Activated CD4-positive, alpha-beta memory T cell treated with anti-CD3 and anti-CD28 coated beads, Interleukin-2, amount 10 ng/mL, durations not matched to agents 7 days and 5 days (primary cell): Measurements from ENCODE around the gene FMO2. TPM values are rescaled to one million over a fixed set of nuclear protein-coding genes. Genes with fewer than 3 reads are reported as not detected.

Experiments used
- CTCF ChIA-PET: fragments of 350-600 bp; sonication (Branson Sonifier 250); formaldehyde crosslinking; loops from one replicate; lab custom pipeline; 2021; ENCODE audit warnings: antibody characterized with exemption, inconsistent platforms; lab: Charles Lee
- POLR2A ChIA-PET: fragments of 350-600 bp; sonication (Branson Sonifier 250); formaldehyde crosslinking; loops from one replicate; lab custom pipeline; 2021; ENCODE audit warnings: antibody characterized with exemption; lab: Charles Lee
- DNase-seq: peaks from one replicate; pipeline ENCODE4 v3.0.0-alpha.2; 2020
- H3K27ac Mint-ChIP-seq: one replicate; pipeline ENCODE4 v1.8.0; 2021; ENCODE audit warnings: mild to moderate bottlenecking, mixed read lengths
- H3K27me3 Mint-ChIP-seq: one replicate; pipeline ENCODE4 v1.8.0; 2021; ENCODE audit warnings: mixed read lengths
- H3K36me3 Mint-ChIP-seq: one replicate; pipeline ENCODE4 v1.8.0; 2021; ENCODE audit warnings: low read depth, mixed read lengths
- H3K4me1 Mint-ChIP-seq: one replicate; pipeline ENCODE4 v1.8.0; 2021; ENCODE audit warnings: mixed read lengths
- H3K4me3 Mint-ChIP-seq: one replicate; pipeline ENCODE4 v1.8.0; 2021; ENCODE audit warnings: mild to moderate bottlenecking, mixed read lengths
- H3K9me3 Mint-ChIP-seq: one replicate; pipeline ENCODE4 v1.8.0; 2021; ENCODE audit warnings: mixed read lengths
- total RNA-seq, 2 experiments: library from RNA; stranded (reverse); gene quantifications; one replicate each; pipeline ENCODE4 v1.2.3, GENCODE V29; 2021

Gene FMO2
- not detected for total RNA-seq

- Mint-ChIP-seq H3K9me3 (no peaks in the 10 kb centered on the region), H3K36me3 (no peaks in the 10 kb centered on the region), H3K27ac (no peak within 1 kb of the TSS), H3K4me1 (no peaks in the 10 kb centered on the region), H3K4me3 (no peak within 1 kb of the TSS), H3K27me3 (peaks cover 5% of the 10 kb centered on the region)
- CTCF ChIA-PET, result no interaction called here
- POLR2A ChIA-PET, result no interaction called here
- DNase-seq, result no peak
Observed at GRCh38 chr1:171185091-171185490, at the start of gene FMO2. Gene FMO2 (plus strand): TSS chr1:171185300. CDS start chr1:171185714, 414 bp downstream.

DNA sequence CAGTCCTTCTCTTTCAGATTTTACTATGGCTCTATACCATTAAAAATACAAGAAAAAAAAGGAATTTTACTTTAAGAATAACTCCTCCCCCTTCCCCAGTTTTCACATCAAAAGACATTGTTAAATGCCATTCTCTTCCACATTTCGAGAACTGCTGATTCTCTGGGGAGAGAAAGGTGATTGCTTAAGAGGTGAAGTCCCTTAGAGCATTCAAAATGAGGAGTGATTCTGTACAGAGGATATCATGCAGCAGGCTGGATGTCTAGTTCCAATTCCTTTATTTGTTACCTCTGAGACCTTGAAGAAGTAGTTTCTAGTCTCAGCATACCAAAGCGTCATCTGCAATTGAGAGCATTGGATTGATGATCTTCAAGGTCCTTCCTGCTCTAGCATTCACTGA is 47.5 kb upstream of the FMO2 start:
- CTCF ChIA-PET, result no interaction called here
- no peaks in the 10 kb centered on the region for H3K4me1 Mint-ChIP-seq

DNA sequence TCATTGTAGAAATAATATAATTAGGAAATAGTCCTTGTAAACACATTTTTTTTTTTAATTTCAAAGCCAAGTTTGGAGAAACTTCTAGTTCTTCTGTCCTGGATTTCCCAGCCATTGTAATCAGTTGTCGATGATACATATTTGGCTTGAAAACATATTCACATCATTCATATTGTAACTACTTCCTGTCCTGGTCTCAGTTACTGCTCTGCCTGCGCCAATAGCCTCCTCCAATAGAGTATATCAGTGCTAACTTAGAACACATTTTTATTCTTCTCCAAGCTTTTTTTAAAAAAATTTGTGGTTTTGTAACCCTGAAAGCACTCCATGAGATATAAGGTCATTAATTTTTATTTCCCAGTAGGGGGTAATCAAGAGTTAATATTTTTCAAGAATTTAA is 46.1 kb upstream of the FMO2 start:
- Mint-ChIP-seq H3K9me3 (no peaks in the 10 kb centered on the region), H3K4me1 (no peaks in the 10 kb centered on the region), H3K27ac (no peak overlapping the region), H3K27me3 (peaks cover 12% of the 10 kb centered on the region), H3K36me3 (no peaks in the 10 kb centered on the region), H3K4me3 (no peak overlapping the region)
- no peak for DNase-seq
- CTCF ChIA-PET, result no interaction called here
- POLR2A ChIA-PET, result no interaction called here

More for the DNA sequence above, 47.5 kb upstream of the FMO2 start:
- H3K27me3 Mint-ChIP-seq, result peaks cover 10% of the 10 kb centered on the region
- H3K36me3 Mint-ChIP-seq, result no peaks in the 10 kb centered on the region
- no peak overlapping the region for H3K27ac Mint-ChIP-seq
- no peaks in the 10 kb centered on the region for H3K9me3 Mint-ChIP-seq
- no peak for DNase-seq
- no peak overlapping the region for H3K4me3 Mint-ChIP-seq
- POLR2A ChIA-PET, result no interaction called here

- no peak overlapping the region for H3K4me3 Mint-ChIP-seq
- DNase-seq, result no peak
- POLR2A ChIA-PET, result no interaction called here
- CTCF ChIA-PET, result no interaction called here
- no peak overlapping the region for H3K27ac Mint-ChIP-seq
- H3K36me3 Mint-ChIP-seq, result no peaks in the 10 kb centered on the region
- no peaks in the 10 kb centered on the region for H3K4me1 Mint-ChIP-seq
- H3K9me3 Mint-ChIP-seq, result no peaks in the 10 kb centered on the region
- H3K27me3 Mint-ChIP-seq, result peaks cover 12% of the 10 kb centered on the region
Observed at GRCh38 chr1:171139890-171140289, 45.2 kb upstream of the FMO2 start.

- CTCF ChIA-PET, result no interaction called here
- no peaks in the 10 kb centered on the region for H3K9me3 Mint-ChIP-seq
- peaks cover 12% of the 10 kb centered on the region for H3K27me3 Mint-ChIP-seq
- no peak for DNase-seq
- POLR2A ChIA-PET, result no interaction called here
- H3K36me3 Mint-ChIP-seq, result no peaks in the 10 kb centered on the region
- H3K27ac Mint-ChIP-seq, result no peak overlapping the region
- H3K4me1 Mint-ChIP-seq, result no peaks in the 10 kb centered on the region
- no peak overlapping the region for H3K4me3 Mint-ChIP-seq
Observed at GRCh38 chr1:171140401-171140800, 44.7 kb upstream of the FMO2 start.

GRCh38 chr1:171140956-171141687 is 44.0 kb upstream of the FMO2 start:
- H3K27ac Mint-ChIP-seq, result no peak overlapping the region
- no peak for DNase-seq
- H3K4me1 Mint-ChIP-seq, result no peaks in the 10 kb centered on the region
- H3K4me3 Mint-ChIP-seq, result no peak overlapping the region
- ChIA-PET POLR2A (no interaction called here), CTCF (interaction anchor here (1.5 kb wide), 1 partner anchor 48 kb away, joined by 4 read pairs; no protein-coding TSS in a partner anchor)
- peaks cover 10% of the 10 kb centered on the region for H3K27me3 Mint-ChIP-seq
- H3K9me3 Mint-ChIP-seq, result no peaks in the 10 kb centered on the region
- H3K36me3 Mint-ChIP-seq, result no peaks in the 10 kb centered on the region

DNA sequence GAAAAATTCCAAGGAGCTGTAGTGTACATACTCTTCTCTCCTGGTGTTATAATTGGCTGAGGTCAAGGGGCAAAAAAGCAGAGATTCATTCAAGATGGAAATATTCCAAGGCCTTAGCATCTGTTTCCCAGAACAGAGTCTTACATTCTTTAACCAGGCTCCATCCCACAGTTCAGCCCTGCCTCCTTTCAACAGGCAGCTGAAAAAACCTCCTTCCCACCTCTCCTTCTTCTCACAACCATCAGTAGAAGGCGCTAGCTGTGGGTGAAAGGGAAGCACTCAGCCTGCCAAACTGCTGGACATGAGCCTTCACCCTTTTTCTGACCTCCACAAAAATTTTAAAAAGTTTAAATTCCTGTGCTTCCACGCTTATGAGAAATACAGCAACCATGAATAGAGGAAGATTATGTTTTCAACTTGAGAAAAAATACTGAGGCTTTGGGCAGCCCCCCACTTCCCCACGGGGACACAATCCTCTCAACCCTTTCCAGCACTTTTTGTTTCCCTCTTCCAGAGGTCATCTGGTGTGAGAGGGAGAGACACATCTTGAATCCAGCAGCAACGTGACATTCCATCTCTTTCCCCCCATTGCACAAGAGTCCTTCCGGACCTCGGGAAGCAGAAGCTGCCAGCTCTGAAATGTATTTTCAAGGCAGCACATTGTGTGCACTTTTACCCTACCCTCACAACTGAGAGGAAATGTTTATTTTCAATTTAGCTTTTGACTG is 43.2 kb upstream of the FMO2 start:
- CTCF ChIA-PET, result interaction anchor here (1.5 kb wide), 1 partner anchor 47 kb away, joined by 4 read pairs; no protein-coding TSS in a partner anchor
- POLR2A ChIA-PET, result no interaction called here
- no peaks in the 10 kb centered on the region for H3K9me3 Mint-ChIP-seq
- no peak overlapping the region for H3K27ac Mint-ChIP-seq
- no peak overlapping the region for H3K4me3 Mint-ChIP-seq
- peaks cover 7% of the 10 kb centered on the region for H3K27me3 Mint-ChIP-seq
- no peaks in the 10 kb centered on the region for H3K4me1 Mint-ChIP-seq
- no peaks in the 10 kb centered on the region for H3K36me3 Mint-ChIP-seq
- DNase-seq, result no peak

GRCh38 chr1:171142416-171143385 is 42.4 kb upstream of the FMO2 start:
- Mint-ChIP-seq H3K4me3 (no peak overlapping the region), H3K9me3 (no peaks in the 10 kb centered on the region), H3K4me1 (no peaks in the 10 kb centered on the region), H3K27ac (no peak overlapping the region), H3K27me3 (peaks cover 7% of the 10 kb centered on the region), H3K36me3 (no peaks in the 10 kb centered on the region)
- ChIA-PET CTCF (interaction anchor here (1.5 kb wide), 1 partner anchor 47 kb away, joined by 4 read pairs; no protein-coding TSS in a partner anchor), POLR2A (no interaction called here)
- DNase-seq, result no peak

DNA sequence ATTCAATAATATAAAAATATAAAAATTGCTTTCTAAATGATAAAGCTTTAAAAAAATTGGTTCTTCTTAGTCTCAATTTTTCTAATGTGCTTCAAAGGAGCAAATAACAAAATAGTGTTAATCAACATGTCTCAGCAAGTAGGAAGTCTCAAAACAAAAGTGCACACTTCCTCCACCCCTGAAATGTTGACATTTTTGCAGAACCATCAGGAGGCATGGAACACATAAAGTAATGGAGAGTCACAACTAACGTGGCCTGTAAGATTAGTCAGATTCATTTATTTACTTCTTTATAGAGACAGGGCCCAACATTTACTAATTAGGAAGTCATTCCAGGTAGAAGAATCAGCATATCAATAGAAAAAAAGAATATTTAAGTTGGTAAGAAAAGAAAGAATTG is 34.9 kb upstream of the FMO2 start:
- DNase-seq, result no peak
- Mint-ChIP-seq H3K36me3 (no peaks in the 10 kb centered on the region), H3K27ac (no peak overlapping the region), H3K27me3 (no peaks in the 10 kb centered on the region), H3K9me3 (no peaks in the 10 kb centered on the region), H3K4me1 (no peaks in the 10 kb centered on the region), H3K4me3 (no peak overlapping the region)
- CTCF ChIA-PET, result no interaction called here
- POLR2A ChIA-PET, result no interaction called here

DNA sequence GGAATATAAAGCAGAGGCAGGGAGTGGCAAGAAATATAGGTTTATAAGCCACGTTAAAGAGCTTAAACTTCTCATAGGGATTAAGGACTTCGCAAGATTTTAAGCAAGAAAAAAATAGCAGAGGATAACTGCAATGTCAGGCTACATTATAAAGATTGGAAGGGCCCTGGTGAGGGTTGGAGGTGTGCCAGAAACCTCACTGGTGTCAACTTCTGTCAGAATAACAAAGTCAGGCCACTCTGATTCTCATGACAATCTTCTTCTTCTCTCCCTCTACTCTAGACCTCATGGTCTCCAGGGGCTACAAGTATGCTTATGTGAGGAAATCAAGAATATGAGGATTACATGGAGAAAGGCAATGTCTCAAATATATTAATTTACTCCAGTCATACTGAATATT is 32.6 kb upstream of the FMO2 start:
- Mint-ChIP-seq H3K9me3 (no peaks in the 10 kb centered on the region), H3K36me3 (no peaks in the 10 kb centered on the region), H3K4me3 (no peak overlapping the region), H3K27ac (no peak overlapping the region), H3K27me3 (no peaks in the 10 kb centered on the region), H3K4me1 (no peaks in the 10 kb centered on the region)
- ChIA-PET POLR2A (no interaction called here), CTCF (no interaction called here)
- DNase-seq, result no peak

GRCh38 chr1:171155484-171155883 is 29.6 kb upstream of the FMO2 start:
- no peak overlapping the region for H3K27ac Mint-ChIP-seq
- H3K27me3 Mint-ChIP-seq, result no peaks in the 10 kb centered on the region
- no peaks in the 10 kb centered on the region for H3K4me1 Mint-ChIP-seq
- no peaks in the 10 kb centered on the region for H3K9me3 Mint-ChIP-seq
- H3K36me3 Mint-ChIP-seq, result no peaks in the 10 kb centered on the region
- ChIA-PET CTCF (no interaction called here), POLR2A (no interaction called here)
- no peak overlapping the region for H3K4me3 Mint-ChIP-seq
- DNase-seq, result no peak

- POLR2A ChIA-PET, result no interaction called here
- H3K27me3 Mint-ChIP-seq, result no peaks in the 10 kb centered on the region
- H3K4me1 Mint-ChIP-seq, result no peaks in the 10 kb centered on the region
- no peak for DNase-seq
- CTCF ChIA-PET, result no interaction called here
- no peak overlapping the region for H3K4me3 Mint-ChIP-seq
- H3K27ac Mint-ChIP-seq, result no peak overlapping the region
- no peaks in the 10 kb centered on the region for H3K9me3 Mint-ChIP-seq
- no peaks in the 10 kb centered on the region for H3K36me3 Mint-ChIP-seq
Observed at GRCh38 chr1:171158096-171158495, 27.0 kb upstream of the FMO2 start.

GRCh38 chr1:171158551-171158950 is 26.5 kb upstream of the FMO2 start:
- no peaks in the 10 kb centered on the region for H3K36me3 Mint-ChIP-seq
- H3K4me1 Mint-ChIP-seq, result no peaks in the 10 kb centered on the region
- H3K27me3 Mint-ChIP-seq, result no peaks in the 10 kb centered on the region
- H3K4me3 Mint-ChIP-seq, result no peak overlapping the region
- H3K27ac Mint-ChIP-seq, result no peak overlapping the region
- ChIA-PET CTCF (no interaction called here), POLR2A (no interaction called here)
- DNase-seq, result no peak
- H3K9me3 Mint-ChIP-seq, result no peaks in the 10 kb centered on the region
